ENCODE measurements around the gene GALNT12. TPM values are rescaled to one million over a fixed set of nuclear protein-coding genes. Genes with fewer than 3 reads are reported as not detected.

Gene GALNT12
- total RNA-seq, 1 experiment from 2014 or later: 14.8 TPM

DNA sequence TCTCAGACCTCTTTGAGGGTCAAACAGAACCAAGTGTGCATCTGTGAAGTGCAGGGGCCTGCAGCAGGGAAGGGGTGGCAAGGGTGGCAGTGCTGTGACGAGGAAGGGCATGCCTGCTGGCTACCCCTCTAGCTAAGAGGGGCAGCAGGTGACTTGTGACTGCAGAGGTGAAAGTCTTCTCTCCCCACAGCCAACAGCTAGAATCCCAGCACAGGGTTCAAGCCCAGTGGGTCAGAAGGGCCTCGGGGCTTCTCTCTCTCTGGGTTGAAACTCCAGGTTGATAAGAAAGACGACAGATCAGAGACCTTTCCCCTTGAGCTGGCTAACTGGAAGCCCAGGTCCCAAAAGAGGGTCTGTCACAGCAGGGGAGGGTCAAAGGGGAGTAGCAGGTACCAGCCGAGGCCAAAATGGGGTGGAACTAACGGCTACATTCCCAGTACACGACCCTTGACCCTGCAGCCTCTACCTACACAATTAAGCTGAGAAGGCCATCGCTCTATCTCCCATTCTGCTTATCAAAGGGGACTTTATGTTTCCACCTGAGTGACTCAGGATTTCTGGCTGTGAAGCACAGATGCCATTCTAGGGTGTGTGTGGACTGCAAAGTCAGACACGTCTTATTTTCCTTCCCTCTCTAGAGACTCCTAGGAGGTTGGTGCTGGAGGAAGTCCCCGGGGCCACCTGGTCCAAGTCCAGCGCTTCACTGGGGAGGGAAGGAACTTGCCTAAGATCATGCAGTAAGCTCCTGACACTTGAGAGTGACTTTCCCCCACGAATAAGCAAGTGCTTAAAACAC, 25.7 kb upstream of the GALNT12 start:
- ATAC-seq: peak; percentile 84
- BruUV-seq (replicated peaks): no TSS peak
- no peak for TF ChIP-seq CTCF (conservative IDR thresholded peaks at IDR 0.05; ENCODE audit: low read depth, low read length)
- no peak for TF ChIP-seq EZH2 (IDR thresholded peaks at IDR 0.05; ENCODE audit: low read length, unreplicated experiment)
- TF ChIP-seq EZH2phosphoT487 (IDR thresholded peaks at IDR 0.05; ENCODE audit: borderline replicate concordance, low read length): no peak
- Histone ChIP-seq H3K27ac (ENCODE audit: low read length) (peak overlapping the region; percentile 67), H3K4me2 (ENCODE audit: low read length) (peak overlapping the region; percentile 49; the same call in 1 of the 2 replicates), H3K36me3 (ENCODE audit: low read depth, low read length) (no peaks in the 10 kb centered on the region), H3K4me1 (ENCODE audit: insufficient read depth, low read length) (peaks cover 33% of the 10 kb centered on the region), H3K27me3 (ENCODE audit: low read length) (no peaks in the 10 kb centered on the region), H3K9me2 (replicated peaks; ENCODE audit: low read length) (no peaks in the 10 kb centered on the region), H3K79me2 (ENCODE audit: low read length) (no peaks in the 10 kb centered on the region), H2AFZ (ENCODE audit: low read length) (no peak overlapping the region), H3F3A (ENCODE audit: low read length, unreplicated experiment) (no peaks in the 10 kb centered on the region), H3K9me3 (ENCODE audit: low read length) (no peaks in the 10 kb centered on the region), H4K20me1 (ENCODE audit: low read length) (no peaks in the 10 kb centered on the region), H3K4me3 (ENCODE audit: low read length) (no peak overlapping the region), H3K9ac (ENCODE audit: low read length) (no peak overlapping the region)
- DNase-seq: peak; percentile 78
- CTCF ChIA-PET: no interaction called here
- intact Hi-C loops (cut with micrococcal nuclease): loop anchor here (1.0 kb wide), 1 partner anchor 10 kb away; no protein-coding TSS in a partner anchor
- POLR2A ChIA-PET (ENCODE audit: unreplicated experiment): no interaction called here

DNA sequence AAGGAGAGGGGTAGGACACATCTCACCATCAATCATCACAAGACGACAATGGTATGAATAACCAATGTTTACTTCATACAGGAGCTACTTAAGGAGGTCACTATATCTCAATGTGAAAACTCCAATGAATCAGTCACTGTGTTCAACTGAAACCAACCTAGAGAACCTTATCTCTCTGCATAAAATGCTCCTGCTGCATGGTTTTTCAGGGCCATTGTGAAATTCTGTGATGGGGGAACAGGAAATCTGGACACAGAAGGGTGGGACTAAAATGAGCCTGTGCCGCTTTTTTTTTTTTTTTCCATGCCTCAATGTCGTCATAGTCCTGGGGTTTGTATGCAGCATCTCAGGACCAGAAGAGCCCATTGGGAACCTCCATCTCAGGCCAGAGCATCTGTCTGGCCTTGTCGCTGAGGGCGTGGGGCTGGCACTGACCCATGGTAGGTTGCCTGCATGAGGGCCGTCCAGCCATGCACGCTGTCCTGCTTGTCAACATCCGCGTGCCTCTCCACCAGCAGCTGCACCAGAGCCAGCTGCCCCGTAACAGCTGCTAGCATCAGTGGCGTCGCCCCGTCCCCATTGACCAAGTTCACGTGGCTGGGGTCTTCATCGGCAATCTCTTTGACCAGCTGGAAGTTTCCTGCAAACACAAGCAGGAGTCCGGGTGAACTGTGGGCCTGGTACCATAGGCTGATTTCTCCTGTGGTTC, 23.8 kb upstream of the GALNT12 start:
- ChIA-PET POLR2A (ENCODE audit: unreplicated experiment) (no interaction called here), CTCF (no interaction called here)
- Histone ChIP-seq H3K4me1 (ENCODE audit: insufficient read depth, low read length) (peaks cover 29% of the 10 kb centered on the region), H3K9me2 (replicated peaks; ENCODE audit: low read length) (no peaks in the 10 kb centered on the region), H3K36me3 (ENCODE audit: low read depth, low read length) (no peaks in the 10 kb centered on the region), H3K79me2 (ENCODE audit: low read length) (no peaks in the 10 kb centered on the region; the same call in 1 of the 2 replicates), H3K4me3 (ENCODE audit: low read length) (no peak overlapping the region), H3K9ac (ENCODE audit: low read length) (no peak overlapping the region), H2AFZ (ENCODE audit: low read length) (no peak overlapping the region), H3K9me3 (ENCODE audit: low read length) (no peaks in the 10 kb centered on the region), H3K27ac (ENCODE audit: low read length) (no peak overlapping the region), H4K20me1 (ENCODE audit: low read length) (no peaks in the 10 kb centered on the region), H3F3A (ENCODE audit: low read length, unreplicated experiment) (no peaks in the 10 kb centered on the region), H3K27me3 (ENCODE audit: low read length) (no peaks in the 10 kb centered on the region), H3K4me2 (ENCODE audit: low read length) (no peak overlapping the region)
- no peak for TF ChIP-seq EZH2 (IDR thresholded peaks at IDR 0.05; ENCODE audit: low read length, unreplicated experiment)
- TF ChIP-seq CTCF (conservative IDR thresholded peaks at IDR 0.05; ENCODE audit: low read depth, low read length): no peak
- TF ChIP-seq EZH2phosphoT487 (IDR thresholded peaks at IDR 0.05; ENCODE audit: borderline replicate concordance, low read length): no peak
- ATAC-seq: no peak
- intact Hi-C loops (cut with micrococcal nuclease): no loop called here
- no TSS peak for BruUV-seq (replicated peaks)
- no peak for DNase-seq
